Ishikawa (cell line): ENCODE results near the gene CADM1.

Source experiments
- CREB1 ChIP-seq: IDR thresholded peaks from 2 replicates; pipeline ENCODE4 v1.6.1; 2012; ENCODE audit warnings: low read depth
- EGR1 ChIP-seq: IDR thresholded peaks from 2 replicates; pipeline ENCODE4 v1.6.1; 2012
- EP300 ChIP-seq: IDR thresholded peaks from 2 replicates; pipeline ENCODE4 v1.6.1; 2012; ENCODE audit warnings: borderline replicate concordance
- FOXM1 ChIP-seq: IDR thresholded peaks from 2 replicates; pipeline ENCODE4 v1.6.1; 2012; ENCODE audit warnings: low read depth, borderline replicate concordance
- NFIC ChIP-seq: IDR thresholded peaks from 2 replicates; pipeline ENCODE4 v1.6.1; 2012
- RAD21 ChIP-seq: IDR thresholded peaks from 2 replicates; pipeline ENCODE4 v1.6.1; 2012; ENCODE audit warnings: low read depth
- TAF1 ChIP-seq: IDR thresholded peaks from 2 replicates; pipeline ENCODE4 v1.6.1; 2012; ENCODE audit warnings: low read depth, mild to moderate bottlenecking
- TCF12 ChIP-seq: IDR thresholded peaks from 2 replicates; pipeline ENCODE4 v1.6.1; 2012; ENCODE audit warnings: low read depth
- TEAD4 ChIP-seq: IDR thresholded peaks from 2 replicates; pipeline ENCODE4 v1.6.1; 2012
- YY1 ChIP-seq: IDR thresholded peaks from 2 replicates; pipeline ENCODE4 v1.6.1; 2012; ENCODE audit warnings: low read depth
- ZBTB7A ChIP-seq: IDR thresholded peaks from 2 replicates; pipeline ENCODE4 v1.6.1; 2012; ENCODE audit warnings: low read depth
- TF ChIP-seq, protein P1 (sequence below): IDR thresholded peaks from 2 replicates; pipeline ENCODE4 v1.6.1; 2012
- TF ChIP-seq, protein P2 (sequence below): IDR thresholded peaks from 2 replicates; pipeline ENCODE4 v1.6.1; 2012; ENCODE audit warnings: low read depth, mild to moderate bottlenecking
- TF ChIP-seq, protein P3 (sequence below): IDR thresholded peaks from 2 replicates; pipeline ENCODE4 v1.6.1; 2012

The CADM1 gene

DNA sequence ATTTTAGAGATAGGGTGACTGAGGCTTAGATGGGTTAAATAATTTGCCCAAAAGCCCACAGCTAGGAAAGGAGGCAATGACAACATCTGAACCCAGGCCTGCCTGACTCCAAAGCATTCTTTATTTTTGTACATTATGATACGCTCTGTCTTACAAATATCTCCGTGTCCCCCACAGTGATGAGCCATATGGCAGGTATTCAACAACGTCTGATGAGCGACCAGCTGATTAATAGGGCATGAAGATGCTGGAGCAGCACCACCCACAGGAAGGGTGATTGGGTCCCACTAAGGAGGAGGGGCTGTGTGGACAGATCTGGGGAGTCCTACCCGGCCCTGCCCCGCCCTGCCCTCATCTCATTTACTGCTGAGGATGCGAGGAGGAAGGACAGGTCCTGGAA is 380.6 kb downstream of the CADM1 start:
- TF ChIP-seq YY1 (no peak), EGR1 (no peak), CREB1 (no peak), TCF12 (no peak), TAF1 (no peak), NFIC (no peak), RAD21 (no peak), ZBTB7A (no peak), TEAD4 (no peak), EP300 (no peak)
- TF ChIP-seq, protein P1, sequence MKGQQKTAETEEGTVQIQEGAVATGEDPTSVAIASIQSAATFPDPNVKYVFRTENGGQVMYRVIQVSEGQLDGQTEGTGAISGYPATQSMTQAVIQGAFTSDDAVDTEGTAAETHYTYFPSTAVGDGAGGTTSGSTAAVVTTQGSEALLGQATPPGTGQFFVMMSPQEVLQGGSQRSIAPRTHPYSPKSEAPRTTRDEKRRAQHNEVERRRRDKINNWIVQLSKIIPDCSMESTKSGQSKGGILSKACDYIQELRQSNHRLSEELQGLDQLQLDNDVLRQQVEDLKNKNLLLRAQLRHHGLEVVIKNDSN: no peak
- TF ChIP-seq, protein P2, sequence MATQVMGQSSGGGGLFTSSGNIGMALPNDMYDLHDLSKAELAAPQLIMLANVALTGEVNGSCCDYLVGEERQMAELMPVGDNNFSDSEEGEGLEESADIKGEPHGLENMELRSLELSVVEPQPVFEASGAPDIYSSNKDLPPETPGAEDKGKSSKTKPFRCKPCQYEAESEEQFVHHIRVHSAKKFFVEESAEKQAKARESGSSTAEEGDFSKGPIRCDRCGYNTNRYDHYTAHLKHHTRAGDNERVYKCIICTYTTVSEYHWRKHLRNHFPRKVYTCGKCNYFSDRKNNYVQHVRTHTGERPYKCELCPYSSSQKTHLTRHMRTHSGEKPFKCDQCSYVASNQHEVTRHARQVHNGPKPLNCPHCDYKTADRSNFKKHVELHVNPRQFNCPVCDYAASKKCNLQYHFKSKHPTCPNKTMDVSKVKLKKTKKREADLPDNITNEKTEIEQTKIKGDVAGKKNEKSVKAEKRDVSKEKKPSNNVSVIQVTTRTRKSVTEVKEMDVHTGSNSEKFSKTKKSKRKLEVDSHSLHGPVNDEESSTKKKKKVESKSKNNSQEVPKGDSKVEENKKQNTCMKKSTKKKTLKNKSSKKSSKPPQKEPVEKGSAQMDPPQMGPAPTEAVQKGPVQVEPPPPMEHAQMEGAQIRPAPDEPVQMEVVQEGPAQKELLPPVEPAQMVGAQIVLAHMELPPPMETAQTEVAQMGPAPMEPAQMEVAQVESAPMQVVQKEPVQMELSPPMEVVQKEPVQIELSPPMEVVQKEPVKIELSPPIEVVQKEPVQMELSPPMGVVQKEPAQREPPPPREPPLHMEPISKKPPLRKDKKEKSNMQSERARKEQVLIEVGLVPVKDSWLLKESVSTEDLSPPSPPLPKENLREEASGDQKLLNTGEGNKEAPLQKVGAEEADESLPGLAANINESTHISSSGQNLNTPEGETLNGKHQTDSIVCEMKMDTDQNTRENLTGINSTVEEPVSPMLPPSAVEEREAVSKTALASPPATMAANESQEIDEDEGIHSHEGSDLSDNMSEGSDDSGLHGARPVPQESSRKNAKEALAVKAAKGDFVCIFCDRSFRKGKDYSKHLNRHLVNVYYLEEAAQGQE: no peak
- TF ChIP-seq, protein P3, sequence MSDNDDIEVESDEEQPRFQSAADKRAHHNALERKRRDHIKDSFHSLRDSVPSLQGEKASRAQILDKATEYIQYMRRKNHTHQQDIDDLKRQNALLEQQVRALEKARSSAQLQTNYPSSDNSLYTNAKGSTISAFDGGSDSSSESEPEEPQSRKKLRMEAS: no peak

DNA sequence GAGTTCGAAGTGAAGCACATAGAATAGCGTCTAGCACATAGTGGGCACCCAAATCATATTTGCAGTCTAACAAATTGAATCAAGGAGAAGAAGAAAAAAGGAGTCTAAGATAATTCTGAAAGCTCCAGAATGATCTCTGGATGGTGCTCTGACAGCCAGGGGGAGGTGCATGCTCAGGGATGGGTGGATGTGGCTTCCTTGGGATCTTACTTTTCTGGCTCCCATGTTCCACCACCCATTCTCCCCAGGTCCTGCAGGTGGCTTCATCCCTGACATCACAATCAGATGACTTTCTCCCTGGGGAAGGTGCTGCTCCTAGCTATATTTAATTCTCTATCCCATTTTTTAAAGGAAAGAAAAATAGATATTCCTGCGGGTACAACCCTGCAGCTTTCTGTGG is 381.9 kb downstream of the CADM1 start:
- TF ChIP-seq EGR1: no peak
- TF ChIP-seq TCF12: no peak
- TF ChIP-seq TAF1: no peak
- no peak for TF ChIP-seq EP300
- TF ChIP-seq, protein P2: no peak
- no peak for TF ChIP-seq FOXM1
- TF ChIP-seq CREB1: no peak
- TF ChIP-seq ZBTB7A: no peak
